GM10248 (cell line): ENCODE results near the gene UBE2R2.
"Not testable (repeated sequence)": the region's sequence is repeated elsewhere in the genome, so short reads cannot be mapped to it uniquely, and the experiment has no call there.

Experiments used
- CTCF ChIA-PET: fragments of 300-600 bp; sonication (Branson Sonifier 250); formaldehyde crosslinking; extraction: SDS; loops from one replicate; lab custom pipeline; 2021; ENCODE audit warnings: antibody characterized with exemption; lab: Yijun Ruan, JAX
- POLR2A ChIA-PET: fragments of 350-650 bp; sonication (Branson Sonifier 250); formaldehyde crosslinking; extraction: SDS; loops from one replicate; lab custom pipeline; 2020; ENCODE audit warnings: antibody characterized with exemption; lab: Yijun Ruan, JAX
- DNase-seq: peaks from one replicate; pipeline ENCODE4 v3.0.0; 2012; ENCODE audit errors: extremely low spot score
- TF ChIP-seq, protein P1 (sequence below): IDR thresholded peaks from 2 replicates; pipeline ENCODE4 v1.5.1; 2012; ENCODE audit warnings: mild to moderate bottlenecking, low read depth; ENCODE audit errors: extremely low read depth, missing control alignments, control extremely low read depth

The UBE2R2 gene

DNA sequence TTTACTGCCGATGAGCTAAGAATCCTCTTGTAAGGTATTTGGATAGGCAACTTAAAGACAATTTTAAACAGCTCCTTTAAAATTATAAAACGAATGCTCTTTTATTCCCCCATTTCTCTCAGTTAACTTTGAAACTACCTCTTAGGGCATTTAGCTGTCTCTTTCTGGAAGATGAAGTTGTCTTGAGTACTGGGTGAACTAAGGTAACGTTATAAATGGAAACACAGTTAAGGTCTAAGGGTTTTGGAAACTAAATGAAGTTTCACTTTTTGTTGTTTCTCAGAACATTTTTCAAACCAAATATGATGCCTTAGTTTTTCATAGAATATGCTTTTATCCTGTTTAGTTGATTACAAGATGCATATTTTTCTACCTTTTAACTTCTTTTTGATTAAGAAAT is 6.8 kb downstream of the UBE2R2 start:
- TF ChIP-seq, protein P1, sequence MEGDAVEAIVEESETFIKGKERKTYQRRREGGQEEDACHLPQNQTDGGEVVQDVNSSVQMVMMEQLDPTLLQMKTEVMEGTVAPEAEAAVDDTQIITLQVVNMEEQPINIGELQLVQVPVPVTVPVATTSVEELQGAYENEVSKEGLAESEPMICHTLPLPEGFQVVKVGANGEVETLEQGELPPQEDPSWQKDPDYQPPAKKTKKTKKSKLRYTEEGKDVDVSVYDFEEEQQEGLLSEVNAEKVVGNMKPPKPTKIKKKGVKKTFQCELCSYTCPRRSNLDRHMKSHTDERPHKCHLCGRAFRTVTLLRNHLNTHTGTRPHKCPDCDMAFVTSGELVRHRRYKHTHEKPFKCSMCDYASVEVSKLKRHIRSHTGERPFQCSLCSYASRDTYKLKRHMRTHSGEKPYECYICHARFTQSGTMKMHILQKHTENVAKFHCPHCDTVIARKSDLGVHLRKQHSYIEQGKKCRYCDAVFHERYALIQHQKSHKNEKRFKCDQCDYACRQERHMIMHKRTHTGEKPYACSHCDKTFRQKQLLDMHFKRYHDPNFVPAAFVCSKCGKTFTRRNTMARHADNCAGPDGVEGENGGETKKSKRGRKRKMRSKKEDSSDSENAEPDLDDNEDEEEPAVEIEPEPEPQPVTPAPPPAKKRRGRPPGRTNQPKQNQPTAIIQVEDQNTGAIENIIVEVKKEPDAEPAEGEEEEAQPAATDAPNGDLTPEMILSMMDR, result no peak
- CTCF ChIA-PET, result interaction anchor here (1.0 to 2.9 kb wide), 2 partner anchors 9 to 26 kb away, joined by 3 to 16 read pairs; no protein-coding TSS in a partner anchor
- DNase-seq, result peak; percentile 43
- POLR2A ChIA-PET, result interaction anchor here (1.1 kb wide), 1 partner anchor 11 kb away, joined by 4 read pairs; no protein-coding TSS in a partner anchor

DNA sequence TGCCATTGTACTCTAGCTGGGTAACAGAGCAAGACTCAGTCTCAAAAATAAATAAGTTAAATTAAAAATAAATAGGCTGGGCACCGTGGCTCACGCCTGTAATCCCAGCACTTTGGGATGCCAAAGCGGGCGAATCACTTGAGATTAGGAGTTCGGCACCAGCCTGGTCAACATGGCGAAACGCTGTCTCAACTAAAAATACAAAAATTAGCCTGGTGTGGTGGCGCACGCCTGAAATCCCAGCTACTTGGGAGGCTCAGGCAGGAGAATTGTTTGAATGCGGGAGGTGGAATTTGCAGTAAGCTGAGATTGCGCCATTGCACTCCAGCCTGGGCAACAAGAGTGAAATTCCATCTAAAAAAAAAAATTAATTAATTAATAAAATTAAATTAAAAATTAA is 10.3 kb downstream of the UBE2R2 start:
- DNase-seq, POLR2A ChIA-PET: not testable (repeated sequence)
- CTCF ChIA-PET, result interaction anchor here (1.1 to 1.7 kb wide), 4 partner anchors 9 to 25 kb away, joined by 3 to 5 read pairs (median 4); no protein-coding TSS in a partner anchor

DNA sequence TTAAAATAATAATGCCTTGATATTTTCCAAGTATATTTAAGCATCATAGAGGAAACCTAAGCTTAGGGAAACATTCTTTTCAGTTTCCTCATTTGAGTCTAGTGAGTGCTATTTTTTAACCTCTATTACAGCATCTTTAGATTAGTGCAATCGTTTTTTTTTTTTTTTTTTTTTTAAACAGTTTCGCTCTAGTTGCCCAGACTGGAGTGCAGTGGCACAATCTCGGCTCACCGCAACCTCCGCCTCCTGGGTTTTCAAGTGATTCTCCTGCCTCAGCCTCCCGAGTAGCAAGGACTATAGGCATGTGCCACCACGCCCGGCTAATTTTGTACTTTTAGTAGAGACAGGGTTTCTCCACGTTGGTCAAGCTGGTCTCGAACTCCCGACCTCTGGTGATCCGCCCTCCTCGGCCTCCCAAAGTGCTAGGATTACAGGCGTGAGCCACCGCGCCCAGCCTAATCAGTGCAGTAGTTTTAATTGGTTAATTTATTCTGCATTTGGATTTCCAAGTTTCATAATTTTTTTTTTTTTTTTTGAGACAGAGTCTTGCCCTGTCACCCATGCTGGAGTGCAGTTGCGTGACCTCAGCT is 12.8 kb downstream of the UBE2R2 start:
- POLR2A ChIA-PET, DNase-seq: not testable (repeated sequence)
- CTCF ChIA-PET, result interaction anchor here (1.2 kb wide), 1 partner anchor 13 kb away, joined by 3 read pairs; no protein-coding TSS in a partner anchor

DNA sequence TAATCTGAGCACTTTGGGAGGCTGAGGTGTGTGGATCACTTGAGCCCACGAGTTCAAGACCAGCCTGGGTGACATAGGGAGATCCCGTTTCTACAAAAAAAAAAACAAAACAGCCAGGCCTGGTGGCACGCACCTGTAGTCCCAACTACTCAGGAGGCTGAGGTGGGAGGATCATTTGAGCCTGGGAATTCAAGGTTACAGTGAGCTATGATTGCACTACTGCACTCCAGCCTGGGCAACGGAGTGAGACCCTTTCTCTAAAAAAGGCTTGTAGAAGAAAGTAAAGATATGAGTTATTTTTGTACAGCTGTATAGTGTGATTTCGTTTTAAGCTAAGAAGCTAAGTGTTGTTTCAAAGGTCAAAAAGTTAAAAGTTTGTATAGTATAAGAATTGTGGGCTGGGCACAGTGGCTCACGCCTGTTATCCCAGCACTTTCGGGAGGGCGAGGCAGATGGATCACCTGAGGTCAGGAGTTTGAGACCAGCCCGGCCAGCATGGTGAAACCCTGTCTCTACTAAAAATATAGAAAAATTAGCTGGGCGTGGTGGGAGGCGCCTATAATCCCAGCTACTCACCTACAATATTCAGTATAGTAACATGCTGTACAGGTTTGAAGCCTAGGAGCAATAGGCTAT is 18.8 kb downstream of the UBE2R2 start:
- ChIA-PET CTCF (interaction anchor here (0.7 to 4.8 kb wide), 5 partner anchors 8 to 22 kb away, joined by 3 to 38 read pairs (median 7); no protein-coding TSS in a partner anchor), POLR2A (interaction anchor here (0.6 to 1.6 kb wide), 2 partner anchors 18 to 21 kb away, joined by 3 to 7 read pairs; no protein-coding TSS in a partner anchor)
- TF ChIP-seq, protein P1, result no peak
- DNase-seq, result no peak

DNA sequence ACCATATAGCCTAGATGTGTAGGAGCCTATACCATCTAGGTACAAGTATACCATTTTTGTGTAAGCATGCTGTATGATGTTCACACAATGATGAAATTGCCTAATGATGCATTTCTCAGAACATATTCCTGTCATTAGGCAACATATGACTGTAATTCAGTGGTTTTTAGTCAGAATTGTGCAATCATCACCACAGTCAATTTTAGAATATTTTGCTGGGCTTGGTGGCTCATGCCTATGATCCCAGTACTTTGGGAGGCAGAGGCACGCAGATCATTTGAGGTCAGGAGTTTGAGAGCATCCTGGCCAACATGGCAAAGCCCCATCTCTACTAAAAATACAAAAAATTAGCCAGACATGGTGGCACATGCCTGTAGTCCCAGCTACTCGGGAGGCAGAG is 19.3 kb downstream of the UBE2R2 start:
- DNase-seq, result not testable (repeated sequence)
- POLR2A ChIA-PET, result interaction anchor here (1.6 kb wide), 1 partner anchor 19 kb away, joined by 3 read pairs; no protein-coding TSS in a partner anchor
- CTCF ChIA-PET, result interaction anchor here (1.0 to 4.8 kb wide), 4 partner anchors 8 to 23 kb away, joined by 3 to 38 read pairs (median 8); no protein-coding TSS in a partner anchor

DNA sequence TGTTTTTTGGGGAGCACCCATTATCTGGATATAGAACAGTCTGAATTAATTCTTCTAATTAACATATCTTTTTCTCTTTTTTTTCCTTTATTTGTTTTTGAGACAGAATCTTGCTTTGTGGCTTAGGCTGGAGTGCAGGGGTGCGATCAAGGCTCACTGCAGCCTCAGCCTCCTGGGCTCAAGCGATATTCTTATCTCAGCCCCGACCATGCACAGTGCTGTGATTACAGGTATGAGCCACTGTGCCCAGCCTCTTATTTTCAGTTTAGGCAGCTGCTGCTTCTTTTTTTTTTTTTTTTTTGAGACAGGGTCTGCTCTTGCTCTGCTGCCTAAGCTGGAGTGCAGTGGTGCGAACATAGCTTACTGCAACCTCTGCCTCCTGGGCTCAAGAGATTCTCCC is 20.2 kb downstream of the UBE2R2 start:
- CTCF ChIA-PET, result interaction anchor here (1.0 to 4.8 kb wide), 5 partner anchors 9 to 24 kb away, joined by 3 to 38 read pairs (median 6); no protein-coding TSS in a partner anchor
- TF ChIP-seq, protein P1, result no peak
- DNase-seq, result no peak
- POLR2A ChIA-PET, result no interaction called here

DNA sequence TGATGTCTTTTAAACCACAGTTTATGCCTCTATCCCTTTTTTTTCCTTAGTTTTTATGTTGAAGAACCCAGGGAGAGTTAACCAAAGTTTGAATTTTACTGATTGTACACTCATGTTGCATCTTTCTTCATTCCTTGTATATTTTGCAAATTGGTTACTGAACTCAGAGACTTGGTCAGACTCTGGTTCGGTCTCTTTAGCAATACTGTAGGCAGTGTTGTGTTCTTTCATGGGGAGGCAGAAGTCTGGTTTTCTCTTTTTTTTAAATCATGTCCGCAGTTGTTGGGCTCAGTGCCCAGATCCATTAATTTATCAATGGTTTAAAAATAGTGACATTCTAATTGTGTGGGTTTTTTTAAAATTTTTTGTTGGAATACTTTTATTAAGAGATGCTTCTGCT is 23.4 kb downstream of the UBE2R2 start:
- TF ChIP-seq, protein P1, result no peak
- POLR2A ChIA-PET, result no interaction called here
- CTCF ChIA-PET, result interaction anchor here (4.8 kb wide), 1 partner anchor 27 kb away, joined by 38 read pairs; no protein-coding TSS in a partner anchor
- DNase-seq, result no peak

DNA sequence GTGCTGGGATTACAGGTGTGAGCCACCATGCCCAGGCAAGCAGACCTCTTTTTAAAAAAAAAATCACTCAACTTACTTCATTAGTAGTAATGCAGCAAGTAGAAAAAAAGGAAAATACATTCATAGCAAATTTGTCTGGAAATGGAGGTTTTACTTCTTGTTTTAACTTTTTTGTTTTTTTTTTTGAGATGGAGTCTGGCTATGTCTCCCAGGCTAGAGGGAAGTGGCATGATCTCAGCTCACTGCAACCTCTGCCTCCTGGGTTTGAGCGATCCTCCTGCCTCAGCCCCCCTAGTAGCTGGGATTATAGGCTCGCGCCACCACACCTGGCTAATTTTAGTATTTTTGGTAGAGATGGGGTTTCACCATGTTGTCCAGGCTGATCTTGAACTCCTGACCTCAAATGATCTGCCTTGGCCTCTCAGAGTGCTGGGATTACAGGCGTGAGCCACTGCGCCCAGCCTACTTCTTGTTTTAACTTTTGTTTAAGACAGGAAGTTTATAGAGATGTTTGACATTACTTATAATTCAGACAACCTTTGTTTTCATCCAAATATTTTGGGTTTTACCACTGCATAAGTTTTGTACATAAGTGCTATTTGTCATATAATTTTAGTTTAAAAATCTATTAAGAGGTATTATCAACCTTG is 26.5 kb downstream of the UBE2R2 start:
- ChIA-PET CTCF (interaction anchor here (0.9 to 1.6 kb wide), 4 partner anchors 10 to 123 kb away, joined by 3 to 8 read pairs (median 3); no protein-coding TSS in a partner anchor), POLR2A (no interaction called here)
- TF ChIP-seq, protein P1, result no peak
- no peak for DNase-seq
